HG03064 (cell line): ENCODE data around the gene TMEM256.

Experiments
- ATAC-seq: cut with Tn5 transposase; IDR thresholded peaks from one replicate; pipeline ENCODE4 v1.9.1; 2021; ENCODE audit warnings: low read depth; ENCODE audit not compliant: unreplicated experiment

TMEM256 gene

GRCh38 chr17:7356072-7356549 lies 47.8 kb downstream of the TMEM256 start:
- no peak for ATAC-seq

GRCh38 chr17:7355573-7355972 lies 48.3 kb downstream of the TMEM256 start:
- ATAC-seq, result no peak

- ATAC-seq, result no peak
Measured at GRCh38 chr17:7355053-7355452, 48.8 kb downstream of the TMEM256 start, which contains the start of gene TMEM95. TMEM95 (plus strand) TSS chr17:7355156; CDS start chr17:7355205, 49 bp downstream.

- no peak for ATAC-seq
Measured at GRCh38 chr17:7354262-7354843, 49.5 kb downstream of the TMEM256 start.
